Adrenal gland (tissue), 5 donors: ENCODE results near the gene DENND1C.

ENCODE experiments used
- CTCF ChIP-seq, 6 experiments: fragments of 450-650 bp in 4 of 6; fragments of 200-600 bp in 2 of 6; sonication (generic) in 1 of 6; IDR thresholded peaks; 1 replicate in 5 of 6; 2 replicates in 1 of 6; pipeline versions ENCODE4 v1.5.1 to v1.8.0; 2016 to 2021; ENCODE audit warnings: antibody characterized with exemption in 6 of 6, mild to moderate bottlenecking in 2 of 6, moderate library complexity in 1 of 6
- POLR2A ChIP-seq, 2 donors: fragments of 450-650 bp; IDR thresholded peaks; one replicate each; pipeline ENCODE4 v1.6.1; 2017; ENCODE audit warnings: antibody characterized with exemption in 2 of 2, mild to moderate bottlenecking in 2 of 2, moderate library complexity in 1 of 2
- donor health status: DM: no; HTN: no; CAD: no.

GRCh38 chr19:6503407-6504201 is 22.0 kb upstream of the DENND1C start:
- TF ChIP-seq CTCF (IDR thresholded peaks at IDR 0.05), result no peak
- TF ChIP-seq POLR2A (IDR thresholded peaks at IDR 0.05), result no peak
